SK-N-MC (cell line): ENCODE data around the gene RPS6KB1.

Experiments used
- EZH2 ChIP-seq: fragments of 200-600 bp; sonication (generic); IDR thresholded peaks from one replicate; pipeline ENCODE4 v1.6.1; 2017; ENCODE audit warnings: antibody characterized with exemption
- POLR2AphosphoS5 ChIP-seq: IDR thresholded peaks from 2 replicates; pipeline ENCODE4 v1.6.1; 2012; ENCODE audit warnings: mild to moderate bottlenecking, low read depth, low read length, borderline replicate concordance

DNA sequence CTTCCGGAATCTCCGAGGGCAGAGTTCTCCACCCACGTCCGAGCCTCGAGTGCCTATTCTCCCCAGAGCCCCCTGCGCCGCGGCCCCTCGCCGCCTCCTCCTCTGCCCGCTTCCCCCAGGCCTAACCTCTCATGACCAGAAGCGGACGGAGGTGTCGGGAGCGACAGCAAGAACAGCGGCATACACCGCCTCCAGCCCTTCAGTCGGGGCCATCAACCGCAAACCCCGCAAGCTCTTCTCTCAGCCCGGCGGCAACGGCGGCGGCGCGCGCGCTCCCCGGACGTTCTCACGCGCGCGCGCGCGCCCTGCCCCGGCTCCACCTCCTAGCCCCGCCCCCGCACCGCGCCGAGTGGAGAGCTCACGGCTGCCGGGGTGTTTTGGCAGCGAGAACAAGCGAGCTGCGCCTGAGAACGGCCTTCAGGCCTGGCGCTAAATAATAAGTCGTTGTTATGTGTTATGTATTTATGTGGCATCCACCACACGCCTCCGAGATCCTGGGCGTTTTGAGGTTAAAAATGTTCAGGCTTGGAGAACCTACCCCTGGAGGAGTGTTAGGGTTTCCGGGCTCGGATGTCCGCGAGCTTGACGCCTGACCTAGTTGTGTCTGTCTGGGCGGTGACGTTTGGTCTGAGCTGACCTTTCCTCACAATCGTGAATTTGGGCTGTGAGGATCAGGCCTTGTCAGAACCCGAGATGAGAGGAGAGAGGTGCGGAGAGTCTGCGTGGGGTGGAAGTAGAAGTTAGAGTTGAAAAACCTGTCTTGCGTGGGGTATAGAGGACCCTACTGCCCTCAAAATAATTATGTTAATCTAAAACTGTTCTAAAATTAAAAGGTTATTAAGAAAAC lies 71.8 kb downstream of the RPS6KB1 start, which contains the start of gene RNFT1:
- peak; percentile 82 for TF ChIP-seq POLR2AphosphoS5
- no peak for TF ChIP-seq EZH2
